ENCODE measurements around the gene CDK4.

The CDK4 gene

DNA sequence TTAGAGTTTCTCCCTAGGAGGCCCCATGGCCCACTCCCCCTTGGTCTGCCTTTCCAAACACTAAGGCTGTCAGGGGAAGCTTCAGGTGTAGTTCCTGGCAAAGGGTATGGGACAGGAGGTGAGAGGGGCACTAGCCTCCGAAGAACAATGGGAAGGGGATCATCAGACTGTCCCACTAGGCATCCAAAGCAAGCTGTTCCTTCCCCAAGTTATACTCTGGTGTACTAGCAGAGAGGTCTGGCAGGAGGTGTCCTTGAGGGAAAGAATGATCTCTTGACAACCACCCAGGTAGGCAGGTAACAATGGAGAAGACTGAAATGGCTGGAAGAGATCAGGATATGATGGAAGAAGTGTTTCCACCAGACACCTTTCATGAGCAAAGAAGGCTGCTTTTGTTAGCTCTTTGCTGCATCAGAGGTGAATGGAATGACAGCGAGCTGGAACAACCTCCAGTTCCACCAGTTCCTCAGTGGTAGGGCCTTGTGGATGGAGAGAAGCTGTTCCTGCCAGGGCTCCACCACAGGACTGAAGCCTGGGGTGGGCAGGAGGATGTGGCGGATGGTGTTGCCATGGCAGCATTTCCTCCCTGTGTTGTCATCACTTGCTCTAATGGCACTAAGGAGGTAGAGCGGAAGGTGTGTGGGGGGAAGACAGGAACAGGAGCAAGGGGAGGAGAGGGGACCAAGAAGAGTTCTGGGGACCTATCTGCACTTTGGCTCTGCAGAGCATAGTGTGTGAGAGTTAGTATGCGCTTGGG, 11.3 kb downstream of the CDK4 start:
- Histone ChIP-seq H3K9ac (ENCODE audit: low read length) (peak overlapping the region; percentile 71; the same call in 1 of the 2 replicates), H4K20me1 (ENCODE audit: insufficient read depth, low read length) (no peaks in the 10 kb centered on the region), H3K4me2 (ENCODE audit: low read length) (peak overlapping the region; percentile 82), H3K9me2 (ENCODE audit: low read depth, low read length) (no peaks in the 10 kb centered on the region), H2AFZ (ENCODE audit: low read length) (no peak overlapping the region), H3K27ac (ENCODE audit: low read depth, low read length, poor library complexity, severe bottlenecking) (peak overlapping the region; percentile 56), H3K9me3 (ENCODE audit: low read length) (no peaks in the 10 kb centered on the region), H3F3A (ENCODE audit: insufficient read depth, low read length) (no peaks in the 10 kb centered on the region), H3K36me3 (ENCODE audit: insufficient read depth, low read length) (no peaks in the 10 kb centered on the region), H3K79me2 (ENCODE audit: insufficient read depth, low read length) (no peaks in the 10 kb centered on the region), H3K4me3 (ENCODE audit: low read depth, low read length, poor library complexity, severe bottlenecking) (peak overlapping the region; percentile 74), H3K27me3 (ENCODE audit: insufficient read depth, low read length) (no peaks in the 10 kb centered on the region), H3K4me1 (ENCODE audit: insufficient read depth, low read length, severe bottlenecking) (peaks cover 51% of the 10 kb centered on the region)
- TF ChIP-seq, protein P1, sequence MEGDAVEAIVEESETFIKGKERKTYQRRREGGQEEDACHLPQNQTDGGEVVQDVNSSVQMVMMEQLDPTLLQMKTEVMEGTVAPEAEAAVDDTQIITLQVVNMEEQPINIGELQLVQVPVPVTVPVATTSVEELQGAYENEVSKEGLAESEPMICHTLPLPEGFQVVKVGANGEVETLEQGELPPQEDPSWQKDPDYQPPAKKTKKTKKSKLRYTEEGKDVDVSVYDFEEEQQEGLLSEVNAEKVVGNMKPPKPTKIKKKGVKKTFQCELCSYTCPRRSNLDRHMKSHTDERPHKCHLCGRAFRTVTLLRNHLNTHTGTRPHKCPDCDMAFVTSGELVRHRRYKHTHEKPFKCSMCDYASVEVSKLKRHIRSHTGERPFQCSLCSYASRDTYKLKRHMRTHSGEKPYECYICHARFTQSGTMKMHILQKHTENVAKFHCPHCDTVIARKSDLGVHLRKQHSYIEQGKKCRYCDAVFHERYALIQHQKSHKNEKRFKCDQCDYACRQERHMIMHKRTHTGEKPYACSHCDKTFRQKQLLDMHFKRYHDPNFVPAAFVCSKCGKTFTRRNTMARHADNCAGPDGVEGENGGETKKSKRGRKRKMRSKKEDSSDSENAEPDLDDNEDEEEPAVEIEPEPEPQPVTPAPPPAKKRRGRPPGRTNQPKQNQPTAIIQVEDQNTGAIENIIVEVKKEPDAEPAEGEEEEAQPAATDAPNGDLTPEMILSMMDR (IDR thresholded peaks at IDR 0.05; ENCODE audit: low read length): no peak
- no peak for TF ChIP-seq EZH2 (IDR thresholded peaks at IDR 0.05; ENCODE audit: borderline replicate concordance, low read length)

DNA sequence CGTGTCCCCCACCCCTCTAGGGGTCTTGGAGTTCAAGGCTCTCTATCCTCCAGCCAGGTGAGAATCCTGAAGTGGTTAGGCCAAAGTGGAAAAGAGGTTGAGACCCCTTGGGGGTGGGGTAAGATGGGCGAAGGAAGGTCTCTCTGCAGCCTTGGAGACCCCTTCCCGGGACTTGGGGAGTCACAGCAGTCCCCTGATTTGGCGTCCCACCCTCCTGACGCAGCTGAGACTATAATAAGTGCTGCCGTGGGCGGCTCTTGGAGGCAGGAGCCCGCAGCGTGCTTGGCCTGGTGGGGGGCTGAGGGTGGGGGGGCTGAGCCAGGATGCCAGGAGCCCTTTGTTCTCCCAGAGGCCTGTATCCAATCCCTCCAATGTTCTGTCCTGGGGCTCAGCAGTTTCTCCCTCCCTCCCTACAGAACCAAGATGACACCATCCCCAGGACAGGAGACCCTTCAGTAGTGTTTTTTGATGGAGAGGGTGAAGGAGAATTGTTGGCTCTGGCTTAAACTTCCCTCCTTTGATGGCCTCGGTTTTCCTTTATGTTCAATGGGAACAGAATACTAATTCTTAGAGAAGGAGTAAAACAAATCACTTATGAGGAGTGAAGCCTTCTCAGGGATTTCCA, 12.1 kb downstream of the CDK4 start:
- no peaks in the 10 kb centered on the region for H3K36me3 ChIP-seq (ENCODE audit: insufficient read depth, low read length)

DNA sequence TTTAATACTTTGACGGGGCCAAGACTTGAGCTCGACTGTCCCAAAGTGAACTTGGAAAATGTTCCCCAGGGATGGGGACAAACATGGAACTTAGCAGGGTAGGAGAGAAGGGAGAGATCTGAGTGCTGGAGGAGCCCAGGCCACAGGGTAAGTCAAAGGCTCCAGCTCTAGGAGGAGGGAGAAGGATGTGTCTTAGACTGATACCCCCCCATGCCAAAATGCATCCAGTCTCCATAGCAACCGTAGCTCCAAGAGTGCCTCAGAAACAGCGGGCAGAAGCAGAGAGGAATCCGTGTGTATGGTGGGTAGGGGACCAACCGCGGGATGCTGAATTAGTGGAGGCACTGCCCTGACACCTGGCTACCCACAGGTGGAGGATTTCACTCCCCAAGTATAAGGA, 12.7 kb downstream of the CDK4 start:
- Histone ChIP-seq H3K27me3 (ENCODE audit: insufficient read depth, low read length) (no peaks in the 10 kb centered on the region), H2AFZ (ENCODE audit: low read length) (no peak overlapping the region), H3K4me2 (ENCODE audit: low read length) (peak overlapping the region; percentile 15; the same call in 1 of the 2 replicates), H4K20me1 (ENCODE audit: insufficient read depth, low read length) (no peaks in the 10 kb centered on the region), H3K4me1 (ENCODE audit: insufficient read depth, low read length, severe bottlenecking) (peaks cover 43% of the 10 kb centered on the region), H3K4me3 (ENCODE audit: low read depth, low read length, poor library complexity, severe bottlenecking) (no peak overlapping the region), H3K27ac (ENCODE audit: low read depth, low read length, poor library complexity, severe bottlenecking) (no peak overlapping the region), H3K9ac (ENCODE audit: low read length) (no peak overlapping the region), H3K9me2 (ENCODE audit: low read depth, low read length) (no peaks in the 10 kb centered on the region), H3K9me3 (ENCODE audit: low read length) (no peaks in the 10 kb centered on the region), H3F3A (ENCODE audit: insufficient read depth, low read length) (no peaks in the 10 kb centered on the region), H3K79me2 (ENCODE audit: insufficient read depth, low read length) (no peaks in the 10 kb centered on the region), H3K36me3 (ENCODE audit: insufficient read depth, low read length) (peaks cover 6% of the 10 kb centered on the region; the same call in 1 of the 2 replicates)
- no peak for TF ChIP-seq EZH2 (IDR thresholded peaks at IDR 0.05; ENCODE audit: borderline replicate concordance, low read length)
- TF ChIP-seq, protein P1 (IDR thresholded peaks at IDR 0.05; ENCODE audit: low read length): no peak

More for the DNA sequence above, 12.1 kb downstream of the CDK4 start:
- H3K4me3 ChIP-seq (ENCODE audit: low read depth, low read length, poor library complexity, severe bottlenecking): no peak overlapping the region
- H3K79me2 ChIP-seq (ENCODE audit: insufficient read depth, low read length): no peaks in the 10 kb centered on the region
- TF ChIP-seq, protein P1 (IDR thresholded peaks at IDR 0.05; ENCODE audit: low read length): no peak
- no peak for TF ChIP-seq EZH2 (IDR thresholded peaks at IDR 0.05; ENCODE audit: borderline replicate concordance, low read length)
- H3K9ac ChIP-seq (ENCODE audit: low read length): no peak overlapping the region
- no peaks in the 10 kb centered on the region for H3F3A ChIP-seq (ENCODE audit: insufficient read depth, low read length)
- no peaks in the 10 kb centered on the region for H3K9me2 ChIP-seq (ENCODE audit: low read depth, low read length)
- H3K4me2 ChIP-seq (ENCODE audit: low read length): peak overlapping the region; percentile 82; the same call in 1 of the 2 replicates
- no peak overlapping the region for H2AFZ ChIP-seq (ENCODE audit: low read length)
- no peaks in the 10 kb centered on the region for H4K20me1 ChIP-seq (ENCODE audit: insufficient read depth, low read length)
- H3K27me3 ChIP-seq (ENCODE audit: insufficient read depth, low read length): no peaks in the 10 kb centered on the region
- H3K9me3 ChIP-seq (ENCODE audit: low read length): no peaks in the 10 kb centered on the region
- H3K27ac ChIP-seq (ENCODE audit: low read depth, low read length, poor library complexity, severe bottlenecking): no peak overlapping the region
- H3K4me1 ChIP-seq (ENCODE audit: insufficient read depth, low read length, severe bottlenecking): peaks cover 43% of the 10 kb centered on the region
